K562 (cell line): ENCODE measurements around the gene BEST2. TPM values are rescaled to one million over a fixed set of nuclear protein-coding genes. Genes with fewer than 3 reads are reported as not detected.

Source experiments
- BDP1 ChIP-seq: IDR thresholded peaks from 3 replicates; pipeline ENCODE4 v1.6.1; 2011; ENCODE audit not compliant: insufficient read length, insufficient read depth
- FOXJ2 ChIP-seq: fragments of 200-800 bp; sonication (Bioruptor generic); IDR thresholded peaks from 2 replicates; pipeline ENCODE4 v1.6.1; 2016; ENCODE audit warnings: missing genetic modification characterization, missing compliant biosample characterization
- FOXO4 ChIP-seq: fragments of 450-650 bp; formaldehyde crosslinking; IDR thresholded peaks from 2 replicates; pipeline ENCODE4 v1.4.0; 2020; ENCODE audit warnings: mild to moderate bottlenecking, moderate library complexity
- HNRNPK ChIP-seq: fragments of 200-400 bp; formaldehyde crosslinking; IDR thresholded peaks from one replicate; pipeline ENCODE4 v1.6.1; 2018; ENCODE audit warnings: mild to moderate bottlenecking, low read depth, low read length; ENCODE audit not compliant: poor library complexity, severe bottlenecking
- HNRNPUL1 ChIP-seq: fragments of 200-400 bp; formaldehyde crosslinking; IDR thresholded peaks from 2 replicates; pipeline ENCODE4 v1.6.1; 2017; ENCODE audit warnings: low read length
- IRF2 ChIP-seq: sonication (generic); formaldehyde crosslinking; IDR thresholded peaks from 2 replicates; pipeline ENCODE4 v1.8.1; 2022; ENCODE audit warnings: mild to moderate bottlenecking, missing genetic modification reagents
- JUNB ChIP-seq: fragments of 450-650 bp; formaldehyde crosslinking; conservative IDR thresholded peaks from 2 replicates; pipeline ENCODE4 v1.4.0; 2020; ENCODE audit warnings: mild to moderate bottlenecking
- MAFG ChIP-seq: fragments of 450-650 bp; conservative IDR thresholded peaks from 2 replicates; pipeline ENCODE4 v1.6.1; 2016; ENCODE audit warnings: missing genetic modification characterization, missing compliant biosample characterization
- MTA2 ChIP-seq: fragments of 450-650 bp; IDR thresholded peaks from 2 replicates; pipeline ENCODE4 v1.6.1; 2016; ENCODE audit warnings: low read depth
- NBN ChIP-seq: fragments of 450-650 bp; IDR thresholded peaks from 2 replicates; pipeline ENCODE4 v1.6.1; 2016; ENCODE audit warnings: low read depth, mild to moderate bottlenecking
- SAFB ChIP-seq: fragments of 200-400 bp; formaldehyde crosslinking; IDR thresholded peaks from 2 replicates; pipeline ENCODE4 v1.6.1; 2017; ENCODE audit warnings: low read depth, low read length, borderline replicate concordance
- STAG1 ChIP-seq: sonication (generic); formaldehyde crosslinking; IDR thresholded peaks from 2 replicates; pipeline ENCODE4 v1.5.0; 2020; ENCODE audit warnings: missing genetic modification reagents, borderline replicate concordance
- TRIM24 ChIP-seq, 2 experiments: fragments of 450-650 bp; IDR thresholded peaks; 2 replicates each; pipeline ENCODE4 v1.6.1; 2016
- TRIM25 ChIP-seq: fragments of 450-650 bp; IDR thresholded peaks from 2 replicates; pipeline ENCODE4 v1.7.0; 2016; ENCODE audit warnings: borderline replicate concordance
- ZBTB7A ChIP-seq: IDR thresholded peaks from 2 replicates; pipeline ENCODE4 v1.6.1; 2011; ENCODE audit warnings: low read depth, mild to moderate bottlenecking, low read length, moderate library complexity, borderline replicate concordance; ENCODE audit not compliant: control insufficient read depth
- ZNF212 ChIP-seq: fragments of 450-650 bp; formaldehyde crosslinking; IDR thresholded peaks from 2 replicates; pipeline ENCODE4 v1.4.0; 2020; ENCODE audit warnings: mild to moderate bottlenecking
- ZNF311 ChIP-seq: fragments of 250-450 bp; sonication (Bioruptor Pico); IDR thresholded peaks from 2 replicates; pipeline ENCODE4 v1.4.0; 2020; ENCODE audit warnings: mild to moderate bottlenecking, moderate library complexity
- ZNF830 ChIP-seq: fragments of 250-450 bp; sonication (Bioruptor Pico); IDR thresholded peaks from 2 replicates; pipeline ENCODE4 v1.5.0; 2021; ENCODE audit warnings: mild to moderate bottlenecking
- polyA plus RNA-seq, 8 experiments: library from polyadenylated mRNA; depleted of rRNA in 4 of 8; stranded (reverse) in 5 of 8; unstranded in 3 of 8; fragments of >200 nt; fragmentation: Nextera tagmentation in 2 of 8; fragmentation: Illumina TruSeq in 1 of 8; extraction: Ambion mirVana in 2 of 8; extraction: Trizol in 1 of 8; gene quantifications; 2 replicates each; pipeline versions ENCODE4 v1.2.1 to v1.2.3, GENCODE V29; 2011 to 2014; ENCODE audit warnings: inconsistent platforms in 1 of 8, missing spikeins in 1 of 8
- total RNA-seq, 7 experiments: library from RNA; depleted of rRNA in 6 of 7; stranded (reverse); fragments of >200 nt in 6 of 7; fragmentation: Illumina TruSeq in 2 of 7; extraction: Trizol in 2 of 7; gene quantifications; 2 replicates each; pipeline versions ENCODE4 v1.2.1 to v1.2.3, GENCODE V29; 2011 to 2021; ENCODE audit warnings: low replicate concordance in 1 of 7
- TF ChIP-seq, protein P1 (sequence below): fragments of 200-800 bp; sonication (Bioruptor generic); IDR thresholded peaks from 2 replicates; pipeline ENCODE4 v1.6.1; 2017; ENCODE audit warnings: missing genetic modification characterization, missing compliant biosample characterization
- TF ChIP-seq, protein P2 (sequence below): IDR thresholded peaks from 2 replicates; pipeline ENCODE4 v1.6.1; 2011; ENCODE audit warnings: borderline replicate concordance, low read depth, mild to moderate bottlenecking, moderate library complexity, low read length; ENCODE audit not compliant: insufficient read depth, poor library complexity, severe bottlenecking
- TF ChIP-seq, protein P3 (sequence below): sonication (generic); formaldehyde crosslinking; IDR thresholded peaks from 2 replicates; pipeline ENCODE4 v1.8.0; 2023; ENCODE audit warnings: mild to moderate bottlenecking, missing genetic modification reagents

BEST2 gene
- total and polyA plus RNA-seq, 9 of the 15 experiments (the other 6 are each of a cell fraction or from before 2014, with no cell fraction given) = not detected

GRCh38 chr19:12777217-12778016 lies 25.8 kb downstream of the BEST2 start (continued):
- TF ChIP-seq, protein P1, sequence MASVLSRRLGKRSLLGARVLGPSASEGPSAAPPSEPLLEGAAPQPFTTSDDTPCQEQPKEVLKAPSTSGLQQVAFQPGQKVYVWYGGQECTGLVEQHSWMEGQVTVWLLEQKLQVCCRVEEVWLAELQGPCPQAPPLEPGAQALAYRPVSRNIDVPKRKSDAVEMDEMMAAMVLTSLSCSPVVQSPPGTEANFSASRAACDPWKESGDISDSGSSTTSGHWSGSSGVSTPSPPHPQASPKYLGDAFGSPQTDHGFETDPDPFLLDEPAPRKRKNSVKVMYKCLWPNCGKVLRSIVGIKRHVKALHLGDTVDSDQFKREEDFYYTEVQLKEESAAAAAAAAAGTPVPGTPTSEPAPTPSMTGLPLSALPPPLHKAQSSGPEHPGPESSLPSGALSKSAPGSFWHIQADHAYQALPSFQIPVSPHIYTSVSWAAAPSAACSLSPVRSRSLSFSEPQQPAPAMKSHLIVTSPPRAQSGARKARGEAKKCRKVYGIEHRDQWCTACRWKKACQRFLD (CRISPR knock-in tag) = no peak
- no peak for TF ChIP-seq ZNF830 (CRISPR knock-in tag)
- TF ChIP-seq STAG1 (CRISPR knock-in tag) = peak; percentile 65; the same call in 1 of the 2 replicates
- TF ChIP-seq ZNF212 = no peak
- TF ChIP-seq HNRNPK = no peak
- no peak for TF ChIP-seq NBN
- no peak for TF ChIP-seq TRIM24 (IDR thresholded peaks at IDR 0.05)
- TF ChIP-seq TRIM25 = no peak
- TF ChIP-seq ZNF311 (CRISPR knock-in tag) = no peak
- peak; percentile 85 for TF ChIP-seq ZBTB7A
- no peak for TF ChIP-seq SAFB
- no peak for TF ChIP-seq FOXO4 (CRISPR knock-in tag)
- no peak for TF ChIP-seq HNRNPUL1
- no peak for TF ChIP-seq JUNB (CRISPR knock-in tag)
- TF ChIP-seq, protein P2, sequence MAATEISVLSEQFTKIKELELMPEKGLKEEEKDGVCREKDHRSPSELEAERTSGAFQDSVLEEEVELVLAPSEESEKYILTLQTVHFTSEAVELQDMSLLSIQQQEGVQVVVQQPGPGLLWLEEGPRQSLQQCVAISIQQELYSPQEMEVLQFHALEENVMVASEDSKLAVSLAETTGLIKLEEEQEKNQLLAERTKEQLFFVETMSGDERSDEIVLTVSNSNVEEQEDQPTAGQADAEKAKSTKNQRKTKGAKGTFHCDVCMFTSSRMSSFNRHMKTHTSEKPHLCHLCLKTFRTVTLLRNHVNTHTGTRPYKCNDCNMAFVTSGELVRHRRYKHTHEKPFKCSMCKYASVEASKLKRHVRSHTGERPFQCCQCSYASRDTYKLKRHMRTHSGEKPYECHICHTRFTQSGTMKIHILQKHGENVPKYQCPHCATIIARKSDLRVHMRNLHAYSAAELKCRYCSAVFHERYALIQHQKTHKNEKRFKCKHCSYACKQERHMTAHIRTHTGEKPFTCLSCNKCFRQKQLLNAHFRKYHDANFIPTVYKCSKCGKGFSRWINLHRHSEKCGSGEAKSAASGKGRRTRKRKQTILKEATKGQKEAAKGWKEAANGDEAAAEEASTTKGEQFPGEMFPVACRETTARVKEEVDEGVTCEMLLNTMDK = peak; percentile 80
- TF ChIP-seq, protein P3, sequence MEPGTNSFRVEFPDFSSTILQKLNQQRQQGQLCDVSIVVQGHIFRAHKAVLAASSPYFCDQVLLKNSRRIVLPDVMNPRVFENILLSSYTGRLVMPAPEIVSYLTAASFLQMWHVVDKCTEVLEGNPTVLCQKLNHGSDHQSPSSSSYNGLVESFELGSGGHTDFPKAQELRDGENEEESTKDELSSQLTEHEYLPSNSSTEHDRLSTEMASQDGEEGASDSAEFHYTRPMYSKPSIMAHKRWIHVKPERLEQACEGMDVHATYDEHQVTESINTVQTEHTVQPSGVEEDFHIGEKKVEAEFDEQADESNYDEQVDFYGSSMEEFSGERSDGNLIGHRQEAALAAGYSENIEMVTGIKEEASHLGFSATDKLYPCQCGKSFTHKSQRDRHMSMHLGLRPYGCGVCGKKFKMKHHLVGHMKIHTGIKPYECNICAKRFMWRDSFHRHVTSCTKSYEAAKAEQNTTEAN (CRISPR knock-in tag) = no peak
- no peak for TF ChIP-seq MTA2
- TF ChIP-seq IRF2 (CRISPR knock-in tag) = no peak
- TF ChIP-seq FOXJ2 (tag) = no peak
- TF ChIP-seq MAFG = no peak
- no peak for TF ChIP-seq BDP1
